A673 (cell line): ENCODE results near the gene ENTPD6.

Experiments used
- EZH2 ChIP-seq: fragments of 200-600 bp; sonication (generic); IDR thresholded peaks from 2 replicates; pipeline ENCODE4 v1.6.1; 2017; ENCODE audit warnings: borderline replicate concordance, low read depth, mild to moderate bottlenecking, mixed read lengths, antibody characterized with exemption, low read length; ENCODE audit not compliant: poor library complexity, severe bottlenecking
- TF ChIP-seq, protein P1 (sequence below): fragments of 300-800, 200-600 bp; sonication (generic); conservative IDR thresholded peaks from 2 replicates; pipeline ENCODE4 v1.5.1; 2017; ENCODE audit warnings: low read depth, mild to moderate bottlenecking, antibody characterized with exemption, low read length, moderate library complexity, mixed read lengths

DNA sequence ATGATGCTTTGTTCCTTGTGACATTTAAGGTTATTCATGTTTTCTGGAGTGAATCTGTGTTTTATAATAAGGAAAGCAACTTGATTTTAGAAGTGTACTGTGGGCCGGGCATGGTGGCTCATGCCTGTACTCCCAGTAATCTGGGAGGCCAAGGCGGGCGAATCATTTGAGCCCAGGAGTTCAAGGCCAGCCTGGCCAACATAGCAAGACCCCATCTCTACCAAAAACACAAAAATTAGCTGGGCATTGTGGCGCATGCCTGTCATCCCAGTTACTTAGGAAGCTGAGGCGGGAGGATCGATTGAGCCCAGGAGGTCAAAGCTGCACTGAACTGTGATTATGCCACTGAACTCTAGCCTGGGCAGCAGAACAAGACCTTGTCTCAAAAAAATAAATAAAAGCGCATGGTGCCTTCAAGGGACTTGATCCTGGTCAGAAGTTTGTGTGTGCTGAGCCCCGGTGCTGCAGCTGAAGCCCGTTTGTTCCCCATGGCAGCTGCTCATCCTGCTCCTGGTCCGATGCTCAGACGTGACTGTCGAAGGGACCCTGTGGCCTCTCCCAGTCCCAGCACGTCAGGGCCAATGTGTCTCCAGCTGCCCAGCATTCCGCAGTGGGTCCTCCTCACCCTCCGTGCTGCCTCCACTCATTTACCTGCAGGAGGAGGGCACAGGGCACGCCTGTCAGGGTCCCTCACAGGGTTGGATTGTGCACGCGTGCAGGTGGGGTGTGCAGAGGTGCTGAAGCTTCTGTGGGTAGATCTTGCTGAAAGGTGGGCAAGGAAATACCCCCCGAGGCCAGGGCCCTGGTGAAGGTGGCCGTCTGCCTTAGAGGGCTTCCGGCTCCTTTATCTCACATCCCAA, 18.3 kb downstream of the ENTPD6 start:
- TF ChIP-seq, protein P1, sequence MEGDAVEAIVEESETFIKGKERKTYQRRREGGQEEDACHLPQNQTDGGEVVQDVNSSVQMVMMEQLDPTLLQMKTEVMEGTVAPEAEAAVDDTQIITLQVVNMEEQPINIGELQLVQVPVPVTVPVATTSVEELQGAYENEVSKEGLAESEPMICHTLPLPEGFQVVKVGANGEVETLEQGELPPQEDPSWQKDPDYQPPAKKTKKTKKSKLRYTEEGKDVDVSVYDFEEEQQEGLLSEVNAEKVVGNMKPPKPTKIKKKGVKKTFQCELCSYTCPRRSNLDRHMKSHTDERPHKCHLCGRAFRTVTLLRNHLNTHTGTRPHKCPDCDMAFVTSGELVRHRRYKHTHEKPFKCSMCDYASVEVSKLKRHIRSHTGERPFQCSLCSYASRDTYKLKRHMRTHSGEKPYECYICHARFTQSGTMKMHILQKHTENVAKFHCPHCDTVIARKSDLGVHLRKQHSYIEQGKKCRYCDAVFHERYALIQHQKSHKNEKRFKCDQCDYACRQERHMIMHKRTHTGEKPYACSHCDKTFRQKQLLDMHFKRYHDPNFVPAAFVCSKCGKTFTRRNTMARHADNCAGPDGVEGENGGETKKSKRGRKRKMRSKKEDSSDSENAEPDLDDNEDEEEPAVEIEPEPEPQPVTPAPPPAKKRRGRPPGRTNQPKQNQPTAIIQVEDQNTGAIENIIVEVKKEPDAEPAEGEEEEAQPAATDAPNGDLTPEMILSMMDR, result no peak
- no peak for TF ChIP-seq EZH2
